Sciatic nerve (tissue), 2 donors: ENCODE measurements around the gene TEX13D. TPM values are rescaled to one million over a fixed set of nuclear protein-coding genes. Genes with fewer than 3 reads are reported as not detected.

ENCODE experiments used
- ATAC-seq: fragments of 200-7000 bp; cut with Tn5 transposase; one replicate; pipeline ENCODE4 v1.9.1; 2020; ENCODE audit warnings: mild to moderate bottlenecking, moderate library complexity
- DNase-seq: peaks from one replicate; pipeline ENCODE4 v3.0.0-alpha.2; 2020; ENCODE audit warnings: low spot score
- intact Hi-C: fragments of 100-400 bp; cut with DNase I; formaldehyde crosslinking; loops from one replicate; pipeline ENCODE4 v1.14.2; 2022
- total RNA-seq: library from RNA; stranded (reverse); fragmentation: NEBNext Ultra II Directional; extraction: Animal tissue kit (Norgen Biotek cat#: 25700); gene quantifications from one replicate; pipeline ENCODE4 v1.2.1, GENCODE V29; 2021
- donor health status: DM: no; HTN: no; CAD: no.
- donor health status: DM: no; HTN: no; CAD: no.

The TEX13D gene
- total RNA-seq, 1 donor from 2014 or later: not detected

- ATAC-seq: no peak
- intact Hi-C loops: no loop called here
- no peak for DNase-seq
Observed at GRCh38 chrX:124346877-124347241, 14.4 kb downstream of the TEX13D start.

DNA sequence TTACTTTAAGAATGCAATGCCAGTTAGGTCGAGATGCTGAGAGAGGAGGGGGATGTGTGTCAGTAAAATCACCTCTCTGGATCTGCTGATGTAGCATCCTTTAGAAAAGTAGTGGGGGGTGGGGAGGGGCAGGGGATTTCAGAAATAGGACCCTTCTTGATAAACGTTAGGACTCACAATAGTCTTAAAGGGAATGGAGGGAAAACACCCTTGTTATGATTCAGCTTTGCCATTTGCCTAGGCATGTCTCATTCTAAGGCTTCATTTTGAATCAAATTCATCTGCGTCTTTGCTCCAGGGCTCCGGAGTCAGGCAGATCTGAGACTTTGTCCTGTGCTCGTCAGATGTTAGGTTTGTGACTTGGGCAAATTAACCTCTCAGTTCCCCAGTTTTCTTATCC is 14.8 kb downstream of the TEX13D start:
- ATAC-seq: no peak

DNA sequence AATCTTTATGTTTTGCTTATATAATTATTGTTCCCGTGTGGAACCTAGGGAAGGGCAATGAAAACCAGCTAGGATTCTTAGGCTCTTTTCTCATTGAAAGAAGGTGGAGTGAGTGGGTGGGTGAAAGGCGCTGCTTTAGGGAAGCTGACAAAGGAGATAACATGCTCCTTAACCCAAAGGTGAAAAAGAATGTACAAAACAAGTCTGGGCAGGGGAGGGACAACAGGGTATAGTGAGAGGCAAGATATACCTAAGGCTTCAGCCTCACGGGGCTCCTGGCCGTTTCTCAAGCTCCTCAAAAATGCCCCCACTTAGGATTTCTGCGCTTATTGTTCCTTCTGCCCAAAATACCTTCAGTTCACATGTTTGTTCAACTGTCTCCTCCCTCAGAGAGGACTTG is 15.7 kb downstream of the TEX13D start:
- DNase-seq (no peak), ATAC-seq (no peak)
- intact Hi-C loops: no loop called here

More for the DNA sequence above, 14.8 kb downstream of the TEX13D start:
- intact Hi-C loops: no loop called here
- DNase-seq: no peak

GRCh38 chrX:124348885-124349453 is 16.5 kb downstream of the TEX13D start:
- intact Hi-C loops: no loop called here
- ATAC-seq (no peak), DNase-seq (no peak)

DNA sequence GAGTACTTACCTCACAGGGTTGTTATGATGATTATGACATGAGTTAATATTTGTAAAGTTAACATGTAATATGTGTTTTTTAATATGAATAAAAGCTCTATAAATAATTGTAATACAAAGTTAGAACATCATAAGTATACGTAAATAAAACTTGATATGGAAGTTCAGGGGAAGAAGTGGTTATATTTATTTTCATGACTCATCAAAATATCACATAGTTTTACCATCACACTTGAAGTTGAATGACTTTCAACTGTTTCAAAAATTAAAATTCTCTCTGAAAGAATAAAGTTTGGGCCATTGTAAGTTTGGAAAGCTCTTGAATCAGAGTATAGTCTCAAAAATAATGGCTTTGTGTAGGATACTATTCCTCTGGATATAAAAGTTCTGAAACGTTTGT is 22.2 kb downstream of the TEX13D start:
- ATAC-seq: no peak
- intact Hi-C loops: no loop called here
- no peak for DNase-seq

- no peak for DNase-seq
- intact Hi-C loops: no loop called here
- ATAC-seq: no peak
Observed at GRCh38 chrX:124358800-124359383, 26.4 kb downstream of the TEX13D start.

- ATAC-seq: no peak
Observed at GRCh38 chrX:124362072-124362471, 29.6 kb downstream of the TEX13D start.

DNA sequence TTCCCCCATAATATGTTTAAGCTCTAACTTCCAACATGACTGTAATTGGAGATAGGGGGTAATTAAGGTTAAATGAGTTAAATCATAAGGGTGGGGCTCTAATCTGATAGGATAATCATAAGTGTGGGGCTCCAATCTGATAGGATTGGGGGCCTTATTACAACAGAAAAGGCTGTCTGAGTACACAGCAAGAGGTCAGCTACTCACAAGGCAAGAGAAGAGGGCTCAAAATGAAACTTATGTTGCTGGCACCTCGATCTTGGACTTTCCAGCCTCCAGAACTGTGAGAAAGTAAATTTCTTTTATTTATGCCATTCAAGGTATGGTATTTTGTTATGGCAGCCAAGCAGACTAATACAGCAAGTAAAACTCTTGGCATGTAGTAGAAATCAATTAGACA is 30.3 kb downstream of the TEX13D start:
- intact Hi-C loops: no loop called here
- DNase-seq (no peak), ATAC-seq (no peak)

More at GRCh38 chrX:124362072-124362471, 29.6 kb downstream of the TEX13D start:
- intact Hi-C loops: no loop called here
- DNase-seq: no peak

- DNase-seq (no peak), ATAC-seq (no peak)
- intact Hi-C loops: no loop called here
Observed at GRCh38 chrX:124369722-124370121, 37.3 kb downstream of the TEX13D start.

- intact Hi-C loops: no loop called here
- no peak for ATAC-seq
- no peak for DNase-seq
Observed at GRCh38 chrX:124373348-124373747, 40.9 kb downstream of the TEX13D start.

- intact Hi-C loops: no loop called here
- DNase-seq (no peak), ATAC-seq (no peak)
Observed at GRCh38 chrX:124378643-124379042, 46.2 kb downstream of the TEX13D start.

- no peak for ATAC-seq
- intact Hi-C loops: no loop called here
- no peak for DNase-seq
Observed at GRCh38 chrX:124383354-124383753, 50.9 kb downstream of the TEX13D start.

DNA sequence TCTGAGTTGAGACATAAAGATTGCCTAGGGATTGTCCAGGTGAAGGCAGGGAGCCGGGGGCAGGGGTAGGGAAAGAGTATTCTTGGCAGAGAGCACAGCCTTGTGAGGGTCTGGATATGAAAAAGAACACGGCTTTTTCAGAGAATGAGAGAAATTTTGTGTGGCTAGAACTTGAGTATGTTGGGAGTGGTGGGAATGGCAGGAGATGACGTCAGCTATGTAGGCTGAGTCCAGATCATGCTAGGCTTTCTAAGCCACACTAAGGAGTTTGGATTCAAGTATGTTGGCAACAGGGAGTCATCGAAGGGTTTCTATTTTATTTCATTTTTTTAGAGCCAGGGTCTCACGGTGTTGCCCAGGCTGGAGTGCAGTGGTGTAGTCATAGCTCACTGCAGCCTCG is 53.9 kb downstream of the TEX13D start:
- DNase-seq (no peak), ATAC-seq (no peak)
- intact Hi-C loops: no loop called here

Other genes with a start within 250 kb of the TEX13D start
- 1.2 TPM for gene SH2D1A, start 13.9 kb downstream of the TEX13D start, total RNA-seq